NCI-H2227 (cell line): ENCODE measurements around the gene NSA2.
A peak's percentile ranks its signal among the peaks of the same experiment; 100 is the strongest.
"Not testable (repeated sequence)": the region's sequence is repeated elsewhere in the genome, so short reads cannot be mapped to it uniquely, and the experiment has no call there.

Experiments
- DNase-seq: peaks from one replicate; lab custom pipeline; 2025; ENCODE audit not compliant: unreplicated experiment; lab: John Stamatoyannopoulos, UW

NSA2 gene

DNA sequence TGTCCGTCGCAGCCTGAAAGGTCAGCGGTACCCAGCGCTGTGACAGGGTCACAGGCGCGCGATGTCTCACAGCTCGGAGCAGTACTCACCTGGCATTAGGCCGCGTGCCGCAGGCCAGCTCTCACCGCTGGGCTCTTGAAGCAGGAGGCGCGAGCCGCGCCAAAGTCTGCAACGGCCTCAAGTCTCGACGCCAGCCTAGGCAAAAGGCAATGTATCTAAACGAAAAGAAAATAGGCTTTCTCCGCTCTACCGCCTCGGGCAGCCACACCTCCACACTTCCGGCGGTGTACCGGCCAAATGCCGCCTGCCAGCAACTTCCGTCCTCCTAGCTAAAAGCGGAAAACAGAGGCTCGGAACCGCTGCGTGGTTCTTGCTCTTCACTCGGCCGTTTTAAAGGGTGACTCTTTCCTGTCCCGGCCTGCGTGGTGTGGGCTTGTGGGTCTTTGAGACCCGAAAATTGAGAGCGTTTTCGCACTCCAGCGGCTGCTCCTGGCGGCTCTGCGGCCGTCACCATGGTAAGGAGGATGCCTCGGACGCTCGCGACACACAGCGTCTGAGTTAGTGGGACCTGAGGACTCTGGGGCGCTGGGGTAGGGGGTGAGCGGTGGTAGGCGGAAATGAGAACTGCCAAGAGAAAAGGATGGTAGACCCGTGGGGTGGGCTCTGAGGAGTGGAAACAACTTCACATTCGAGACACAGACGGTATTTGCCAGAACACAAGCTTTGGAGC, at the start of gene NSA2, which contains the start of gene GFM2:
Gene NSA2, plus strand, starts transcription at position 401 of the 730 bp plus-strand sequence. Its CDS starts 112 bp downstream, at position 513.
Gene GFM2, minus strand, starts transcription at position 269 of the 730 bp plus-strand sequence. CDS start 3,375 bp downstream, outside the sequence.
- DNase-seq = peak; percentile 92

DNA sequence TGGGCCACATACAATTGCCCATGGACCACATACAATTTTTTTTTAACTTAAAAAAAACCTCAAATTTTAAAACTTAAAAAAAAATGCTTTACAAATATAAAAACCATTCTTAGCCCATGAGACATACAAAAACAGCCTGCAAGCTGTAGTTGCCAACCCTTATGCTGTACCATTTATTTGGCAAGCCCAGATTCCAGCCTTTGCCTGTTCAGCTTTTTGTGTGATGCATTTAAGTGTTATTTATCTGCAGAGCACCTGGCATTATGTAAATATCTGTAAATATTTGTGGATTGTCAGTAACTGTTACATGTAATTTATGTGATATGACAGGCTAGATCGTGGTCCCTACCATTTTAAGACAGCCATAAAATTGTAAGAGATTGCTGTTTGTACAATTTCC, 49.5 kb upstream of the NSA2 start:
- DNase-seq = no peak

- DNase-seq = no peak
Observed at GRCh38 chr5:74722271-74722670, 44.8 kb upstream of the NSA2 start.

DNA sequence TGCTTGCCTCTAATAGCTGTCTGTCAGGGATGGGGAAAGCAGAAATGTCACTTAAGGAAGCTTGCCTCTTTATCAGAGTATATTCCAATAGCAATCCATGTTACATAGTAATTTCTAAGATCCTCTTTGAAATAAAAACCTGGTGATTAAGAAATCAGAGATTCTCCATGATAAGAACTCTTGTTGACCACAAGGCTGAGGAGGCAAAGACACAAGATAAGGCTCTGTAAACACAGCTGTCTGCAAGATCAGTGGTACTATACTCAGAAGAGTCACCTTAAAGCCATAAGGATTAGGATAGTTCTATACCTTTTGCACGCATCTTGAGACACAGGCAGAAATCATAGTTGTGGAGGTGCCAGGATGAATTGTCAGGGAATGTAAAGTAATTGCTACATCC, 41.7 kb upstream of the NSA2 start:
- no peak for DNase-seq

GRCh38 chr5:74736759-74737158, 30.3 kb upstream of the NSA2 start:
- no peak for DNase-seq

DNA sequence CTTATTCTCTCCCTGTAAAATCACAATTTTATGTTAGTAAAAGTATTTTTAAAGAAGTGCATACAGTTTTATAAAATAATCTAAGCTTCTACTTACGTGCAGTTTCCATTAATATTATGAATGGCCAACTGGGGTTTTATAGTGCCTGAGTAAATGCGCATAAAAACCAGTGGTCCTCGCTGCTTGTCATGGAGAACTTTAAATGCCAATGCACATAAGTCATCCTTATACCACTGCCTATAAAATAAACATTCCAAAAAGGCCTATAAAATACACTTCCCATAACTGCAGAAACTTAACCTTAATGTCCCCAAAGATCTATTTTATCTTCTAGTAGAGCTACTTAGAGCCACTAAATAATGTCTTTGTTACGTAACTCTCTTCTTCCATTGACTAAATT, 28.6 kb upstream of the NSA2 start:
- no peak for DNase-seq

DNA sequence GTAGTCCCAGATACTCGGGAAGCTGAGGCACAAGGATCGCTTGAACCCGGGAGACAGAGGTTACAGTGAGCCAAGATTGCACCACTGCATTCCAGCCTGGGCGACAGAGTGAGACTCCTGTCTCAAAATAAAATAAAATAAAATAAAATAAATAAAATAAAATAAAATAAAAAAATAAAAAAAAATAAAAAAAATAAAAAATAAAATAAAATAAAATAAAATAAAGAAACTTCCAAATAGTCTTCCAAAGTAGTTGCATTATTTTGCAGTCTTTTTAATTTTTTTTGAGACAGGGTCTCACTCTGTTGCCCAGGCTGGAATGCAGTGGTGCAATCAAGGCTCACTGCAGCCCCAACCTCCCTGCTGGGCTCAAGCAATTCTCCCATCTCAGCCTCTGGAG, 18.3 kb upstream of the NSA2 start:
- not testable (repeated sequence) for DNase-seq

DNA sequence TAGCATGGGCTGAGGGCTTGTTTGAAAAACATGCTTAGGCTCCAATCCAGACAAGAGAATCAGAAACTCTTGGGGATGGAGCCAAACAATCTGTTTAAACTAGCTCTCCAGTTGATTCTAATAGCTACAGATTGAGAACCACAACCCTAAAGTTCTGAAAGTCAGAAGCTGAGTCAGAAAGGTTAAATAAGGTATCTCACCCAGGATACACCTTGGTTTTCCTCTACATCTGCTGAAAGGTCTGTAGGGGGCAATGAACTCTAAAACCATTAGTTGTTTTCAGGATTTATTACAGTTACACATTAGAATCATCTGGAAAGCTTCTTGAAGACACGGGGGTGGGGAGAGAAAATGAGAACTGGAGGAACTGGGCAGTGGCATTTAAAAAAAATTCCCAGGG, 5.8 kb upstream of the NSA2 start:
- no peak for DNase-seq

- DNase-seq = no peak
Observed at GRCh38 chr5:74762599-74762998, 4.5 kb upstream of the NSA2 start.

GRCh38 chr5:74763504-74763903, 3.5 kb upstream of the NSA2 start:
- no peak for DNase-seq

DNA sequence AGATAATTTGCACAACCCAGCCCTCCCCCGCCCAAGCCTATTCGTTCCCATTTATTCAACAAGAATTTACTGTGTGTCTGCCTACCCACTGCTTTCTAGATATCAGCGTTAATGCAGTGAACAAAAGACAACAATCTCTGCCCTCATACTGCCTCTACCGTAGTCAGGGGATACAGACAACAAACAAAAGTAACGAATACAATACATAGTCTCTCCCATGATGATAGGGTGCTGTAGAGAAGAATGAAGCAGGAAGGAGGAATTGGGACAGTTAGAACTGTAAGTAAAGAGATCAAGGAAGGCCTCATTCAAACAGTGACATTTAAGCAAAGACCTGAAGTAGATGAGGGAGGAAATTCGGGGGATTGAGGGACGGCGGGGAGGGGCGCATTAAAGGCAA, 1.8 kb upstream of the NSA2 start:
- peak; percentile 24 for DNase-seq

DNA sequence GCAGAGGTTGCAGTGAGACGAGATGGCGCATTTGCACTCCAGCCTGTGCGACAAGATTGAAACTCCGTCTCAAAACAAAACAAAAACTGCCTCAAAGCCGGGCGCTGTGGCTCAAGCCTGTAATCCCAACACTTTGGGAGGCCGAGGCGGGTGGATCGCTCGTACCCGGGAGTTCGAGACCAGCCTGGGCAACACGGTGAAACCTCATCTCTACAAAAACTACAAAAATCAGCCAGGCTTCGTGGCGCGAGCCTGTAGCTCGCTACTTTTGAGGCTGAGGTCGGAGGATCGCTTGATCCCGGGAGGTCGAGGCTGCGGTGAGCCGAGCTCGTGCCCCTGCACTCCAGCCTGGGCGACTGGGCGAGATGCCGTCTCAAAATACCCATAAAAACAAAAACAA, 1.1 kb upstream of the NSA2 start:
- no peak for DNase-seq

- peak; percentile 24 for DNase-seq
Observed at GRCh38 chr5:74766418-74766848, 616 bp upstream of the NSA2 start.

DNA sequence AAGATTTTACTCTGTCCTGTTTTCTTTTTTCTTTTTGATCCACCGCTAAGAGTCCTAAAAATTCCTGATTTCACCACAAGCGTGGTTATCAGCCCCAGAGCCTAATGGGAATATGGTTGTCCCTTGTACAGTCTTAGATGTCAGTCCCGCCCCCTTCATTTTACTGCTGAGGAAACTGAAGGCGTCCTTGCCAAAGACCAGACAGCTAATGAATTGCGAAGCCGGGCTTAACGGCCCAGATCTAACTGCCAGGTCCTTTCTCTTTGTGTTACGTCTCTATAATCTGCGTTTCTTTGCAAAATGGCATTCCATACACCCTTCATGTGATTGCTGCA, 497 bp downstream of the NSA2 start:
- DNase-seq = peak; percentile 44

DNA sequence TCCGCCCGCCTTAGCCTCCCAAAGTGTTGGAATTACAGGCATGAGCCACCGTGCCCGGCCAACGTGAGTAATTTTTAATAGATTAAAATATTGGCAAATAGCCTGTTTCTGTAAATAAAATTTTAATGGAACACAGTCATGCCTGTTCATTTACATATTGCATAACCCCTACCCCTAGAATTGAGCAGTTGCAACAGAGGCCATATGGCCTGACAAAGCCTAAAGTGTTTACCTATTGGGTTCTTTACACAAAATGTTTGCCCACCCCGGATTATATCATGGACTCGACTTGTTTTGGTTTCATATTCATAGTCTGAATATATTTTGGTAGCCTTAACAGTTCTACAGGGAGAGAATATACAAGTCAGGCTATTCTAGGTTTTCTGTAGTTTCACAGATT, 5.3 kb downstream of the NSA2 start:
- no peak for DNase-seq

- no peak for DNase-seq
Observed at GRCh38 chr5:74778609-74779008, 11.6 kb downstream of the NSA2 start.

- DNase-seq = no peak
Observed at GRCh38 chr5:74786851-74787250, 19.8 kb downstream of the NSA2 start.

- no peak for DNase-seq
Observed at GRCh38 chr5:74787424-74787823, 20.4 kb downstream of the NSA2 start.

- DNase-seq = not testable (repeated sequence)
Observed at GRCh38 chr5:74791669-74792068, 24.6 kb downstream of the NSA2 start.

DNA sequence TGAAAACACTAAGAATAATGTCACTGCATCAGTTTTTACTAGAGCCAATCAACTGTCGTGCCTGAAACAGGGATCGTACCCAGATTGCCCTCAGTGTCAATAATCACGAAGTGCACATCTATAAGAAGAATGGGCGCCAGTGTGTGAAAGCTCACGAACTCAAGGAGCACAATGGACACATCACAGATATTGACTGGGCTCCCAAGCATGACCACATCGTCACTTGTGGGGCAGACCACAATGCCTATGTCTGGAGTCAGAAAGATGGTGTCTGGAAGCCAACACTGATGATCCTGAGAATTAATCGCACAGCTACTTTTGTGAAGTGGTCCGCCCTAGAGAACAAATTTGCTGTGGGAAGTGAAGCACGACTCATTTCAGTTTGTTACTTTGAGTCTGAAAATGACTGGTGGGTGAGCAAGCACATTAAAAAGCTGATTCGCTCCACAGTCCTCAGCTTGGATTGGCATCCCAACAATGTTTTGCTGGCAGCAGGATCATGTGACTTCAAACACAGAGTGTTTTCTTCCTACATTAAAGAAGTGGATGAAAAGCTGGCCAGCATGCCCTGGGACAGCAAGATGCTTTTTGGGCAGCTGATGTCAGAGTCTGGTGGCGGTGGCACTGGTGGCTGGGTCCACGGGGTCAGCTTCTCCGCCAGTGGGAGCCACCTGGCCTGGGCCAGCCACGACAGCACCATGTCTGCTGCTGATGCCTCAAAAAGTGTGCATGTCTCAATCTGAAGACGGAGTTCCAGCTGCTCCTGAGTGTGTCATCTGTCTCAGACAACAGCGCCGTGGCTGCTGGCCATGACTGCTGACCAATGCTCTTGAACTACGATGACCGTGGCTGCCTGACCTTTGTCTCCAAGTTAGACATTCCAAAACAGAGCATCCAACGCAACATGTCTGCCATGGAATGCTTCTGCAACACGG, 32.2 kb downstream of the NSA2 start:
- DNase-seq = no peak

DNA sequence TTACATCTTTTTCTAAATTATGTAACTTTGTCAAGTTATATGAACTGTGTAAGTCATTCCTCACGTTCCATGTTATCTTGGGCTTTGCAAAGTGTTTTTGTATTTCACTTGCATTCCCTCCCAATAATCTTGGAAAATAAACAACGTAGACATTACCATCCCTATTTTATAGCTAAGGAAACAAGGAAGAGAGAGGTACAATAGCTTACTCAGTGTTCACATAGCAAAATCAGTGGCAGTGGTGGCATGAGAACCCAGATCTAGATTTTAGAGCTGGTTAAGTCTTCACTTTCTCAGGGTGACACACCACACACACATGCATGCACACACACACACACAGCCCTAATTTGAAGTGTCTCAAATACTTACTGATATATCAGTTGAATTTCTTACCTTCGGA, 34.1 kb downstream of the NSA2 start:
- no peak for DNase-seq

DNA sequence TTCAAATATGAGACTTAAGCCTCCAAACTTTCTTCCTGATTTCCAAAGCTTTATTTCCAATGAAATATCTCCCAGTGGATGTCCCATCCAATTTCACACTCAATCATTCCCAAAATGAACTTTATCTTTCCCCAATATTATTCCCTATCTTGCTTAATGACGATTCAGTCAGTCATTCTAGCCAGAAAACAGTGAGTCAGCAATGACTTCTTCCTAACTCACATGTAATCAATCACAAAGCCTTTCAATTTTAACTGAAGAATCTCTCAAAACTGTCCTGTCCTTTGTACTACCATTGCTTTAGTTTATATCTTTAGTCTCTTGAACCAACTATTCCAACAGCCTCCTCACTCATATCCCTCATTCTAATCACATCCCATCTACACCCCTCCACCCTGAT, 34.9 kb downstream of the NSA2 start:
- DNase-seq = no peak
